SK-N-SH treated with all-trans-retinoic acid at 6 μM for 48 hours (cell line): Measurements from ENCODE around the gene AGPAT4.

Experiments used
- BACH2 ChIP-seq: fragments of 250-450 bp; sonication (Bioruptor Pico); IDR thresholded peaks from 2 replicates; pipeline ENCODE4 v1.9.0; 2021; ENCODE audit warnings: mild to moderate bottlenecking, borderline replicate concordance
- PATZ1 ChIP-seq: fragments of 250-450 bp; sonication (Bioruptor Pico); IDR thresholded peaks from 2 replicates; pipeline ENCODE4 v1.8.0; 2020; ENCODE audit warnings: mild to moderate bottlenecking, moderate library complexity, borderline replicate concordance
- ZFP3 ChIP-seq: fragments of 250-450 bp; sonication (Bioruptor Pico); IDR thresholded peaks from 2 replicates; pipeline ENCODE4 v1.5.0; 2020; ENCODE audit warnings: mild to moderate bottlenecking, moderate library complexity

DNA sequence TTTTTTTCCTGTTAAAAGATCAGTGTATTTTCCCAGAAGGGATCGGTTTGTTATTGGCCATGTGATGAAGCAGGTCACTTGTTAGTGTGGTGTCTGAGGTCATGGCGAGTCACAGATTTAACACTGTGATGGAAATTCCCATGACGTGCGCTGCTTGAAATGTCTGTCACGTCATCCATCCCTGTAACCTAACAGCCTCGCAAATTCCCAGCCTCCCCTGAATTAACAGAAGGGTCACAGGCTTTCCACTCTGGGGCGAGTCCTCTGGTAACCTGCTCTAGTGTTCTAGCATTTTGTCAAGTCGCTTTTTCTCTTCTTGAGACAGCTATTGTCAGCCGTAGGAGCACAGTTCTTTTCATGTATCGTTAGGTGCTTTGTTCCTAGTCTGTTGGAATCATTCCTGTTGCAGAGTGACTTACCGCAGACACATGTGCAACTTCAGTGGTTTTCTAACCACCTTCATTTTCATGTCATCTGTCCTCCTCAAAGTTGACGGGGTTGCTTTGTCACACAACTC, 145.1 kb downstream of the AGPAT4 start:
- no peak for TF ChIP-seq ZFP3
- TF ChIP-seq BACH2 (CRISPR knock-in tag), result no peak
- TF ChIP-seq PATZ1 (CRISPR knock-in tag), result no peak
